RWPE1 (cell line): ENCODE data around the gene ANKRD33B.
A peak's percentile ranks its signal among the peaks of the same experiment; 100 is the strongest.

Experiments
- CTCF ChIA-PET: fragments of 350-600 bp; sonication (Branson Sonifier 250); formaldehyde crosslinking; extraction: SDS; loops from one replicate; lab custom pipeline; 2021; lab: Yijun Ruan, JAX
- POLR2A ChIA-PET: fragments of 400-600 bp; formaldehyde crosslinking; extraction: SDS; loops from one replicate; lab custom pipeline; 2020; ENCODE audit warnings: antibody characterized with exemption; ENCODE audit not compliant: low non-redundant PET; lab: Yijun Ruan, JAX
- DNase-seq: peaks from one replicate; pipeline ENCODE4 v3.0.0; 2012; ENCODE audit warnings: low spot score
- H3K27ac ChIP-seq: fragments of 450-650 bp; 2 replicates; pipeline ENCODE4 v1.5.1; 2017
- CTCF ChIP-seq: fragments of 450-650 bp; conservative IDR thresholded peaks from 2 replicates; pipeline ENCODE4 v1.5.1; 2017; ENCODE audit warnings: low read depth, mild to moderate bottlenecking

The ANKRD33B gene

GRCh38 chr5:10704949-10705621, 141.2 kb downstream of the ANKRD33B start:
- ChIA-PET CTCF (no interaction called here), POLR2A (no interaction called here)
- H3K27ac ChIP-seq: peak overlapping the region; percentile 23; the same call in 1 of the 2 replicates
- TF ChIP-seq CTCF: no peak
- peak; percentile 55 for DNase-seq

GRCh38 chr5:10705747-10706146, 141.9 kb downstream of the ANKRD33B start:
- DNase-seq: peak; percentile 56
- H3K27ac ChIP-seq: no peak overlapping the region
- ChIA-PET POLR2A (no interaction called here), CTCF (no interaction called here)
- TF ChIP-seq CTCF: no peak

- POLR2A ChIA-PET: no interaction called here
- H3K27ac ChIP-seq: no peak overlapping the region
- TF ChIP-seq CTCF: no peak
- DNase-seq: no peak
- CTCF ChIA-PET: no interaction called here
These were observed 142.5 kb downstream of the ANKRD33B start for GRCh38 chr5:10706326-10706725.
